Caco-2 (cell line): Measurements from ENCODE around the gene THAP3. TPM values are rescaled to one million over a fixed set of nuclear protein-coding genes. Genes with fewer than 3 reads are reported as not detected.

Experiments
- BruUV-seq: library from RNA; stranded (reverse); fragments of 400-500 nt; replicated peaks from 2 replicates; lab custom pipeline; 2021; lab: Mats Ljungman, UMichigan
- CTCF ChIA-PET: fragments of 300-600 bp; sonication (Branson Sonifier 250); formaldehyde crosslinking; loops from one replicate; lab custom pipeline; 2022; ENCODE audit warnings: antibody characterized with exemption; lab: Charles Lee
- POLR2A ChIA-PET: fragments of 300-600 bp; sonication (Branson Sonifier 250); formaldehyde crosslinking; loops from one replicate; lab custom pipeline; 2022; ENCODE audit warnings: antibody characterized with exemption; lab: Charles Lee
- DNase-seq, 2 experiments: peaks; one replicate each; pipeline versions ENCODE4 v3.0.0 to v3.0.0-alpha.2; 2020 to 2022
- H3K27me3 ChIP-seq: replicated peaks from 2 replicates; pipeline ENCODE4 v1.6.0; 2011; ENCODE audit warnings: low read length; ENCODE audit not compliant: control insufficient read depth, insufficient read depth
- H3K36me3 ChIP-seq: 2 replicates; pipeline ENCODE4 v1.5.1; 2011; ENCODE audit warnings: low read length; ENCODE audit not compliant: control insufficient read depth, insufficient read depth
- H3K4me1 ChIP-seq: fragments of 250-450 bp; sonication (Bioruptor Pico); 2 replicates; pipeline ENCODE4 v1.5.1; 2020; ENCODE audit warnings: mild to moderate bottlenecking
- H3K4me3 ChIP-seq: 2 replicates; pipeline ENCODE4 v1.5.1; 2011; ENCODE audit warnings: low read depth, mild to moderate bottlenecking, control low read depth, low read length
- H3K9me3 ChIP-seq: fragments of 250-450 bp; sonication (Bioruptor Pico); 2 replicates; pipeline ENCODE4 v1.5.1; 2020; ENCODE audit warnings: mild to moderate bottlenecking, moderate library complexity
- H3K27ac Mint-ChIP-seq: one replicate; pipeline ENCODE4 v1.8.0; 2022; ENCODE audit warnings: mixed read lengths; ENCODE audit not compliant: unreplicated experiment
- H3K27me3 Mint-ChIP-seq: one replicate; pipeline ENCODE4 v1.8.0; 2022; ENCODE audit warnings: mixed read lengths; ENCODE audit not compliant: insufficient read depth, unreplicated experiment
- H3K36me3 Mint-ChIP-seq: one replicate; pipeline ENCODE4 v1.8.0; 2022; ENCODE audit warnings: mild to moderate bottlenecking, mixed read lengths; ENCODE audit not compliant: insufficient read depth, unreplicated experiment
- H3K4me1 Mint-ChIP-seq: one replicate; pipeline ENCODE4 v1.8.0; 2022; ENCODE audit warnings: low read depth, mixed read lengths; ENCODE audit not compliant: unreplicated experiment
- H3K4me3 Mint-ChIP-seq: one replicate; pipeline ENCODE4 v1.8.0; 2022; ENCODE audit warnings: mild to moderate bottlenecking, moderate library complexity, mixed read lengths; ENCODE audit not compliant: unreplicated experiment
- H3K9me3 Mint-ChIP-seq: one replicate; pipeline ENCODE4 v1.8.0; 2022; ENCODE audit warnings: mixed read lengths; ENCODE audit not compliant: unreplicated experiment
- CTCF ChIP-seq, 2 experiments: fragments of 200-600 bp in 1 of 2; IDR thresholded peaks; 1 replicate in 1 of 2; 2 replicates in 1 of 2; pipeline versions ENCODE4 v1.5.1 to v1.8.0; 2011 to 2022; ENCODE audit warnings: antibody characterized with exemption in 1 of 2, control low read depth in 1 of 2, inconsistent platforms in 1 of 2, low read depth in 1 of 2, low read length in 1 of 2, mild to moderate bottlenecking in 1 of 2, moderate library complexity in 1 of 2; ENCODE audit not compliant: insufficient read depth in 1 of 2, severe bottlenecking in 1 of 2, unreplicated experiment in 1 of 2
- intact Hi-C: fragments of 100-400 bp; cut with micrococcal nuclease; formaldehyde crosslinking; loops from one replicate; pipeline ENCODE4 v1.10.0; 2022; ENCODE audit not compliant: unreplicated experiment
- total RNA-seq: library from RNA; stranded (reverse); gene quantifications from 2 replicates; pipeline ENCODE4 v1.2.3, GENCODE V29; 2022

Gene THAP3
- total RNA-seq, 1 experiment from 2014 or later, result 13.5 TPM

GRCh38 chr1:6612641-6613360, 11.9 kb upstream of the THAP3 start:
- POLR2A ChIA-PET, result interaction anchor here (0.5 kb wide), 1 partner anchor 9 kb away, joined by 3 read pairs; no protein-coding TSS in a partner anchor
- H3K9me3 ChIP-seq, result no peaks in the 10 kb centered on the region
- Mint-ChIP-seq H3K9me3 (no peaks in the 10 kb centered on the region), H3K36me3 (peaks cover 8% of the 10 kb centered on the region), H3K4me3 (peak overlapping the region; percentile 93), H3K4me1 (peaks cover 6% of the 10 kb centered on the region), H3K27me3 (no peaks in the 10 kb centered on the region), H3K27ac (peak overlapping the region; percentile 64)
- DNase-seq, result no peak
- TF ChIP-seq CTCF (IDR thresholded peaks at IDR 0.05; ENCODE audit: insufficient read depth in 1 of 2, low read depth in 1 of 2, low read length in 1 of 2, severe bottlenecking in 1 of 2, unreplicated experiment in 1 of 2), result no peak
- peaks cover 6% of the 10 kb centered on the region; the same call in 1 of the 2 replicates for H3K4me1 ChIP-seq
- CTCF ChIA-PET, result interaction anchor here (0.7 kb wide), 1 partner anchor 8 kb away, joined by 3 read pairs; no protein-coding TSS in a partner anchor
- H3K4me3 ChIP-seq, result peak overlapping the region; percentile 37
- TSS peak; percentile 77 for BruUV-seq
- no peaks in the 10 kb centered on the region for H3K36me3 ChIP-seq
- H3K27me3 ChIP-seq, result no peaks in the 10 kb centered on the region
- intact Hi-C loops, result loop anchor here (1.0 kb wide), 1 partner anchor 8 kb away; no protein-coding TSS in a partner anchor

- no peaks in the 10 kb centered on the region for H3K36me3 ChIP-seq
- POLR2A ChIA-PET, result no interaction called here
- H3K4me1 Mint-ChIP-seq, result peaks cover 6% of the 10 kb centered on the region
- no peak for TF ChIP-seq CTCF (IDR thresholded peaks at IDR 0.05; ENCODE audit: insufficient read depth in 1 of 2, low read depth in 1 of 2, low read length in 1 of 2, severe bottlenecking in 1 of 2, unreplicated experiment in 1 of 2)
- CTCF ChIA-PET, result interaction anchor here (0.5 to 0.6 kb wide), 3 partner anchors 16 to 113 kb away, joined by 4 to 8 read pairs (median 6); partner anchors contain the start of gene DNAJC11
- DNase-seq, result peak; percentile 99
- no peaks in the 10 kb centered on the region for H3K27me3 ChIP-seq
- no peaks in the 10 kb centered on the region for H3K9me3 ChIP-seq
- peak within 1 kb of the TSS; percentile 76 for H3K4me3 ChIP-seq
- peak within 1 kb of the TSS; percentile 64 for H3K27ac Mint-ChIP-seq
- BruUV-seq, result no TSS peak
- peak within 1 kb of the TSS; percentile 93 for H3K4me3 Mint-ChIP-seq
- intact Hi-C loops, result loop anchor here (1.0 kb wide), 1 partner anchor 9 kb away; no protein-coding TSS in a partner anchor
- H3K4me1 ChIP-seq, result peaks cover 6% of the 10 kb centered on the region; the same call in 1 of the 2 replicates
- peaks cover 12% of the 10 kb centered on the region for H3K36me3 Mint-ChIP-seq
- no peaks in the 10 kb centered on the region for H3K9me3 Mint-ChIP-seq
- H3K27me3 Mint-ChIP-seq, result no peaks in the 10 kb centered on the region
These were observed 11.2 kb upstream of the THAP3 start, which contains the start of gene PHF13 for GRCh38 chr1:6613361-6614018. TSS of gene PHF13 (plus strand) at chr1:6613731. CDS start at chr1:6614067, 336 bp downstream.
